GM19193 (cell line): ENCODE results near the gene CDK14.

ENCODE experiments used
- POLR2A ChIP-seq: IDR thresholded peaks from 4 replicates; pipeline ENCODE4 v1.6.1; 2011; ENCODE audit not compliant: insufficient read depth, insufficient read length; ENCODE audit errors: extremely low read depth

Gene CDK14

DNA sequence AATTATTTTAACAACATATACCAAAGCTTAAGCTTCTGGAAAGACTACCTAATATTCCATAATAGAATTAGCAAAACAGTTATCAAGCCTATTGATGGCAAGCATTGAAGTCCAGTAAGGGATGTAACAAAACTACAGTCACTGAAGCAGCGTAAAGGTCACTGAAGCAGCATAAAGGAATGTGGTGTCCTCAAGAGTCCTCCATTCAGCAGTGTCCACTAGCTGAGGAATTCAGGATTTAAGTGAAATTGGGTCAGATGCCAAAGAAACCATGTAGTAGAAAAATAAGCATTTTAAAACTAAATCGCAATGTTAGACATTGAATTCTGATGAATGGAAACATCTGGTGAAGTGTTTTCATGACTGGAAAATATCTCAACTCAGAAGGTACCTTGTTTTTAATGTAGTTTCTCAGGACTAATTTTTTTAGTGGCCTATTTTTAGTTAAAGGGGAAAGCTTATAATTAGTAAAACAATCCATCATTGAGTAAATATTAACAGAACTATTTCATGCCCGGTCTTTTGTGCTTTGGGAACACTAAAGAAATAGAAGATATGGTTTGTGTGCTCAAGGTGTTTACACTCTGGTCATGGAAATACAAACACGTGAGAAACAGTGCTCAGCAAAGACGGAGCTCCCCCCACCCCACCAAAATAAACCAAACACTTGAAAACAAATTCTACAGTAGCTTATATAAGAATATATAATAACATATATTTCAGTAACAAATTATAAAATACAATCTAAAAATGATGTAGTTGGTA lies 121.4 kb downstream of the CDK14 start:
- no peak for TF ChIP-seq POLR2A

DNA sequence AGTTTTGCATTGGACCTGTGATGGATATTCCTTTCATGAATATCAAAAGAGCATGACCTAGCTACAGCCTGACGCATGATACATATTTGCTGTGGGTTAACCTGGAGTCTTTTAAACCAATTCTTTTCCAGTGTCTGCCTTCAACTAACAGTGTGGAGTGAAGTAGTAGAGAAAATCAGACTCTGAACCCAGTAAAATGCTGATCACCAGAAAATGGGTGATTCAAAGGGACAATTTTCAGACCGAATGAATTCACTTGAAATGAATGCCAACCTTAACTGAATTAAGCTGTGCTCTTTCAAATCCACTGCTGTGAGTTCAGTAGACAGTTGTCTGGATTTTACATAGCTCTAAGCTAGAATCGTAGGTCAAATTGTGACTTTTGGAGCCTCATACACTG lies 123.0 kb downstream of the CDK14 start:
- no peak for TF ChIP-seq POLR2A

DNA sequence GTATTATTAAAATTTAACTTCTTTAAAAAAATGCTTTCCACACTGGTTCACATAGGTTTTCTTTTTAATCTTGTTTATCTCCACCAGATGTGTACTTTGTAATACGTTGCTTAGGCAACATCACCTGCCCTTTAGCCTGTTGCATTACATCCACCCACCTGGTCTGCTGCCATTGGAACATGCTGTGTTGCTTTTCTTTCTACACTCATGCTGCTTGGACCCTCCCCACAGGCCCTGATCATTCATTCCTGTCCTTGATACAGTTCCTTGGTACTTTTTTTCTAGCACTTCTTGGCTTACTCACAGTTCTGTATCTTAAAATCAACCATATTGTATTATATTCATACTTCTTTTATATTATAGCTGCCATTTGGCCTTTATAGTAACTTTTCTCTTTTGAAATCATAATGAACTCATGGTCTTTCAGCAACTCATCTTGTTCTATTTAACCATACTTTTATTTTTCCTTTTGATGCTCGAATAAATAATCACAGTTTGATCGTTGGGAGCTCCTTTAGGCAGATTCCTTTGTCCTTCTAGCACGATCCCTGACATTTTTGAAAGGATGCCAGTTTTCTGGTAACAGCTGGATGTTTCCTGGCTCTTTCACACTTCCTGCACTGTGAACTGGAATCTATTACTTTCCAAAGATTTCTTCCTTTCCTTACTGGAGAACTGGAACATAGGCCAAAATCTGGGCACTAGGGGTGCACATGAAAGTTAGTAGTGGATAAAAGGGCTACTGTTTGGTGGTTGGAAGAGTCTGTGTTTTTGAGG lies 125.1 kb downstream of the CDK14 start:
- TF ChIP-seq POLR2A = no peak

DNA sequence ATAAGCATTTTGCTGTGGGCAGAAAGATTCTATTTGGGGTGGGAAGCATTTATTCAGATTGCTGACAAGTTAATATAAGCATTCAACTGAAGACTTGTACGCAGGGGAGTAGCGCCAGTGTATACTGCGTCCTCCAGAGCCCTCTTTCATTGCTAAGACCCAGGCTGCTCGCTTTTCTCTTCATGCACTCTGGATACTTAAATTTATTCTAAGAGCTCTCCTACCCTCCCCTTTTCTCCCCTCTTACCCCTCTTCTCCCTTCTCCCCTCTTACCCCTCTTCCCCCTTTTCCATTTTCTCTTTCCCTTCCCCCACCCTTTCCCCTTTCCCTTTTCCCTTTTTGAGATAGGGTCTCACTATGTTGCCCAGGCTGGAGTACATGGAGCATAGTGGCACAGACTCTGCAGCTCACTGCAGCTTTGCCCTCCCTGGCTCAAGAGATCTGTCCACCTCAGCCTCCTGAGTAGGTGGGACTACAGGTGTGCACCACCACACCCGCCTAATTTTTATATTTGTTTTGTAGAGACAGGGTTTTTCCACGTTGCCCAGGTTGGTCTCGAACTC lies 125.8 kb downstream of the CDK14 start:
- no peak for TF ChIP-seq POLR2A

DNA sequence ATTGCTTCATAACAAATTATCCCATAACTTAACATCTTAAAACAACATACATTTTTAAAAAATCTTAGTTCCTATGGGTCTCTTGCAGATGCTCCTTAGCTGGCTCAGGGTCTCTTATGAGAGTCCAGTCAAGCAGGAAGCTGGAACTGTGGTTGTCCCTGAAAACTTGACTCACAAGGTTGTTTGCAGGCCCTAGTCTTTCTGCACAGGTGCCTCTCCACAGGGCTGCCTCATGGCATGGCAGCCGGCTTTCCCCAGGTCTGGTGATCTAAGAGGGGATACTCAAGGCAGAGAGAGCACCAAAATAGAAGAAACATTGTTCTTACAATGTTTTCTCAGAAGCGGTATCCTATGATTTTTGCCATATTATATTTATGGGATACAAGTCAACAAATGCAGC lies 127.1 kb downstream of the CDK14 start:
- TF ChIP-seq POLR2A = no peak

DNA sequence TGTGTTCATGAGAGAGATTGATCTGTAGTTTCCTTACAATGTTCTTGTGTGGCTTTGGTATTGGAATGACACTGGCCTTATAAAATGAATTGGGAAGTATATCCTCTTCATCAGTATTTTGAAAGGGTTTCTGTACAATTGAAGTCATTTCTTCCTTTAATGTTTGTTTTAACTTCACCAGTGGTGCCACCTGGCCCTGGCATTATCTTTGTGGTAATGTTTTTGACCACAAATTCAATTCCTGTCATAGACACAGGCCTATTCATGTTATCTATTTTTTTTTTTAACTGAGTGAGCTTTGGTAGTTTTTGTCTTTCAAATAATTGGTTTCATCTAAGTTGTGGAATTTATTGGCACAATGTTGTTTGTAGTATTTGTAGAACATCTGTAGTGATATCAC lies 127.7 kb downstream of the CDK14 start:
- no peak for TF ChIP-seq POLR2A

DNA sequence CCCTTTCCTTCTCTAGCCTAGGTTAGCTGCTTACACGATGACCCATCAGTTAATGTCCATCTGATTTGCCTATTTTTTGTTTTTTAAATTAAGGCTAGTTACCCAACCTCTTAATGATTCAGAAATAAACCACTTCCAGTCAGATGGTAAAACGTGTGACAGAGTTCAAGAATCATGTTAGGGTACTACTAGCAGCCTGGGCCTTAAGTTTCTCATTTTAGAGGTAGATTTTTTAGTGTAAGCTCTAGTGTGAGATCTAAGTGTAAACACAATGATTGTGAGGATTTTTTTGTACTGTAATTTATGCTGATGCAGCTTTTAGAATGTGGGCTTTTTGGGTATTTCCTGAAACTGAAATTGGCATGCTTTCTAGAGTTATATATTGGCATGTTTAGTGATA lies 130.0 kb downstream of the CDK14 start:
- TF ChIP-seq POLR2A = no peak

DNA sequence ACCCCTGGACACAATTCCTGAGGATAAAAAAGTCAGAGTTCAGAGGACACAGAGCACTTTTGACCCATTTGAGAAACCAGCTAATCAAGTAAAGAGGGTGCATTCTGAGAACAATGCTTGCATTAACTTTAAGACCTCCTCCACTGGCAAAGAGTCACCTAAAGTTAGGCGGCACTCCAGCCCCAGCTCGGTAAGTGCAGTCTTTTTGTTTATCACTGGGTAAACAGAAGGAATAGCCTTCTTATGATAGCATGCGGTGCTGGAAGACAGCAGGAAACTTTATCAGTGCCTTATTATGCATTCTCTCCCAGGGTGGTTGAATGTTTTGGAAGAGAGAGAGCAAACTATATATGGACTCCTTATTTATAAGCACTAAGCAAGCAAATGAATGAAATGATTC lies 130.5 kb downstream of the CDK14 start:
- TF ChIP-seq POLR2A = no peak

DNA sequence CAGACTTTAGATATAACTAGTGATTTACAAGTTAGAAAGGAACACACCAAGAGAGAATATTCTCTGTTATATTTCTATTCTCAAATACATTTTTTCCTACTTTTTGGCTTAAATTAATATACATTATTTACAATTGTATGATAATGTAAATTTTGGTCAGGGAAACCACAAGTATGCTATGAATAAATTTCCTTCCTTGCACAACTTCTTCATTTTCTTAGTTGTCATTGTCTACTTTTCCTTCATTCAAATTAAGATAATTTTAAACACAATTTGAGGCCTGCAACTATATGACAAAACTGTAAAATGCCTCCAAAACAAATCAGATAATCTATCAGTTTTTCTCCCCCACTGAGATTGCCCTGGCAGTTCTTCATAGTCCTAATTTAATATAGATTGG lies 131.3 kb downstream of the CDK14 start:
- TF ChIP-seq POLR2A = no peak

DNA sequence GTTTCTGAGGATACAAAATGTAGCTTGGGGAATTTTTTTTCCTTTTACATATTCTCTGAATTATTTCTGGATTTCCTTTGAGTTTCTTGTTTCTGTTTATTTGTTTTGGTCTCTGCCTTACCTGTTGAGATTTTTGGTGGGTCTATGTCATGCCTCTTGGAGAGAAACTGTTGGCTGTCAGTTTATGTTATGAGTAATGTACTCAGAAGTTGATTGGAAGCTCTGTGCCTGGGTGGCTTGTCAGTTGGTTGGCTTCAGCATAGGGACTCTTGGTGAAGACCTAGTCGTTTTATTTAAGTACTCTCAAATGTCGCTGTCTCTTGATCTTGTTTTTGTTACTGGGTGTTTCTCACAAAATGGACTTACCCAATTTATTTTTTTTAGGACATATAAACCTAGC lies 132.4 kb downstream of the CDK14 start:
- TF ChIP-seq POLR2A = no peak

DNA sequence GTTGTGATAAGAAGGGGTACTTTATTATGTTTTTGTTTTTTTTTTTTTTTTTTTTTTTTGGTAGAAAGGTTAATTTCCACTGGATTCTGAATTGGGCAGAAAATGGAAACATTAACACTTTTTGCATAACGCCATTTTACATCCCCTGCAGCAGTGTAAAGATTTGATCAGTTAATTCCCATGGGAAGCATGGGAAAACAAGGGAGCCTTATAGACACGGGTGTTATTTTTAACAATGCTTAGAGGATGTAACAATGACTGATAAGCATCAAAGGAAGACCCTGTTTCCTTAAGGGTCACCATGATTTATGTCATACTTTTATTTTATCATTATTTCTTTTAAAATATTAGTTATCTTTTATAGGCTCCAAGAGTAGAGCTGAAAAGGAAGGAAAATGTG lies 140.2 kb downstream of the CDK14 start:
- TF ChIP-seq POLR2A = no peak

DNA sequence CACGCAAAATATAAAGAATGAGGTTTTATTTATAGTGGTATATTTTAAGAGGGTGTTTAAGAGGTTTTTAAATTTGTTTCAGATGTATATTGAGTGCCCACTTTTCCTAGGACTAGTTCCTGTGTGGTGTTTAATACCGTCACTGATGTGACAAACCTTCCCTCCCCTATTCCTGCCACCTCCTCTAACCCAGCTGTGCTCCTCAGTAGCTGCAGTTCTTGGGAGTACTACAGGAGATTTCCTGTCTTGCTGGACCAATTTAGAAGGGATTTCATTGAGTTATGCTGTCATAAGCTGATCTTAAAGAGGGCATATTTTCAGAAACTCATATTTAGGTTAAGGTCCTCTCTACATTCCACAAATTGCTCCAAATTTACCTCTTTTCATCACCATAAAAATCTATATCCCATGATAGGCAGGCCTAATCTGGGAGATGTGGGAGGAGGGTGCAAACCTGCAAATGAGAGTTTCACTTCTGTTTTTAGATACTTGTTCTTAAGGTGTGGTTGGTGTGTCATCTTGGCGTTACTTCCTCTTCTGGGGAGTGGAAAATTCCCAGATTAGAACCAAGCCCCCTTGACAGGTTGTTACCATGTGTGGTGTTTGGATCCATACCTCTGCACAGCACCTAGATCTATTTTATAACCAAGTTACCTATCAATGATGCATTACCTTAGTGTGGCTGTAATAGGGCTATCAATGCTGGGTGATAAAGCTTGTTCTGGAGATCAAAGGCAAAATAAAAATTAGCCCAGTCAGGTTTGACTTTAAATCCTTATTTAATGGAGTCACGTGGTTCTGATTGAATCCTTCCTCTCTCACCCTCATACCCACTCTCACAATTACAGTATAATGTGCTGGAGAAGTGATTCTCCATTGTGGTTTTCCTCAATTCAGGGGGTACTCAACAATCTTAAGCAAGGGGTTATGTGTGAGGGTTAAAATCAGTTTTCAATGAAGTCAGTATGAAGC lies 141.1 kb downstream of the CDK14 start:
- TF ChIP-seq POLR2A = no peak

DNA sequence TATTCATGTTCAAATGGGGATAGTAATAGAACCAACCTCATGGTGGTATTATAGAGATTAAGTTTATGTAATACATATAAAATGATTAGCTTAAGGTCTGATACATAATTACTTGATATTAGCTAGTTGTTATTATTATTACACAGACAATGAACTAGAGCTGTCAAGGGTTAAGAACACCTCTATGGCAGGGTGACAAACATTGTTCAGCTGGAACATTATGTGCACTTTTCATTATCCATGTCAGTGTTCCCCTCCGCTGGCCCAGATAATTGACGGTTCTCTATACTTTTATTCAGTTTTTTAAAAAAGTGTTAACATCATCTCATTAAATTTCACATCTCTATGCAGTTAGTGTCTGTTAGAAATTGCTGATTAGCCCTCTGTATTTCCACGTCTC lies 142.1 kb downstream of the CDK14 start:
- no peak for TF ChIP-seq POLR2A

DNA sequence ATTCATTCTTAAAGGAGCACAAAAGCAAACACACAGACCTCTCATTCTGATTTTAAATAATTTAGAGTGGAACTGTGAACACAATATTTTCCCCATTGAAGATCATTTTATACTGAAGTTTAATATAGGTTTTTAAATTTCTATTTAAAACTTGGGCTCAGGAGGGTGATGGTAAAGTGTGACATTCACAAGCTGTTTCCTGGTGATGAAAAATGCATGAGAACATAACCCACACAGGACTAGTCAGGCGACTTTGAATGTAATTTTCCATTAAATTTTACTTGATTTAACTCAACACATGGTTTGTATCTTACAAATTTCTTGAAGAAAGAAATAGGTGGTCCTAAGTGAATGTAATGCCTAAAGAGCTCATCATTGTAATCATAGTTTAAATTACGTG lies 143.6 kb downstream of the CDK14 start:
- no peak for TF ChIP-seq POLR2A

DNA sequence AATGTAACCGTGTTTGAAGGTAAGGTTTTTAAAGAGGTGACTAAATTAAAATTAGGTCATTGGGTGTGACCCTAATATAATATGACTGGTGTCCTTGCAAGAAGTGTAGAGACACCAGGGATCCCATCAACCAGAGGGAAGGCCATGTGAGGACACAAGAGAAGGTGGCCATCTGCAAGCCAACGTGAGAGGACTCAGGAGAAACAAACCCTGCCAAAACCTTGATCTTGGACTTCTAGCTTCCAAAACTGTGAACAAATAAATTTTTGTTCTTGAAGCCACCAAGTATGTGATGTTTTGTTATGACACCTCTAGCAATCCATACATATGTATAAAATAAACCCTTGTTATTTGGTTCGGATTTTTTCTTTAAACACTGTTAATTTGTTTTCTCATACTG lies 144.3 kb downstream of the CDK14 start:
- no peak for TF ChIP-seq POLR2A
